NCI-H2081 treated with DMSO at 0.1 percent for 48 hours (cell line): ENCODE results near the gene ATP5F1A.

Experiments
- DNase-seq: peaks from one replicate; lab custom pipeline; 2025; lab: John Stamatoyannopoulos, UW

The ATP5F1A gene

GRCh38 chr18:46073474-46074331 lies 24.4 kb downstream of the ATP5F1A start:
- DNase-seq = no peak

- DNase-seq = no peak
Observed at GRCh38 chr18:46072959-46073358, 25.1 kb downstream of the ATP5F1A start.

DNA sequence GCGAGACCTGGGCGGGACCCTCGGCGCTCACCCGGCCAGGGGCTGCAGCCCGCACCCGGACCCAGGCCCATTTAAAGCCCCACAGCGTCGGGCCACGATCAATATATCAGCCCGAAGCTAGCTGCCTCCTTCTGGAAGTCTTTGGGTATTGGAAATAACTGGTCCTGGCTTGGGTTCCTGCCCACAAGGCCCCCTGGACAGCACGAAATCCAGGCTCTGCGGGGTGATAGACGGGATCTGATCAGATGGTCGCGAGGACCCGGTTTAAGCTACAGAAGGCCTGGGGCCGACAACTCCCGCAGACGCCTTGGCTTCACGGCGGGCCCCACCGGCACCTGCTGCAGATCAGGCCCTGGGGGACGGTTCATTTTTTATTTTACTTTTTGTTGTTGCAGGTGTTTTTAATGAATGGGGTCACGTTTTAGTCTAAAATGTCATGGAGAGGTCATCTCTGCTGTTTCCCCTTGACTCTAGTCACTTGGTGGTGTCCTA lies 25.7 kb downstream of the ATP5F1A start:
- DNase-seq = no peak

DNA sequence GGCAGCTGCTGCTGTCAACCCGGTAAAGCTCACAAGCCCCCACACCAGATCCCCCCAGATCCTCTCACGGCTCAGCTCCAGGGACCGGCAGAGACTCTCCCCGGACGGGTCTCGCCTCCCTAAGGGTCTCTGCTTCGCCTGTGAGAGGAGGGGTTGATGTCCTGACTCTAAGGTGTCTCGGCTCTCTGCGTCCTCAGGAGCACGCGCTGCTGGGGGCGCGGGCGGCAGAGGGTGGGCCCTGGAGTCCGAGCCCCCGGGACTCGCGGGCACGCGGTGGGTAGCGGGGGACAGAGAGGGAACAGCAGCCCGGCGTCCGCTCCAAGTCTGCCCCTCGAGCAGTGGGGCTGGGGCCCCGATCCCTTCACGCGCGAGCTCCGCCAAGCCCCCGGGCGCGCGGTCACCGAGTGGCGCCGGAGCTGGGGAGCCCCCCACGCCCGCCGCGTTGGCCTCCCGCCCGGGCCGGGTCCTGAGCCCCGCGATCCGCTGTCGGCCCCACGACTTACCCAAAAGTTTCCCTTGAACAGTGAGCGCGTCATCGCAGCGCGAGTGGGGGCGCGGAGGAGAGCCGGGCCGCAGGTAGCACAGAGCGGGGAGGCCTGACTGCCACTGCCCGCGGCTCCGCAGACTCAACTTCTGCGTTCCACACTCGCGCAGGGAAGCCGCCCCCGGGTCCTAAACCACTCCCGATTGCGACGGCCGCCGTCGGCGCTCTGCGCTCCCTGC lies 26.3 kb downstream of the ATP5F1A start, which contains the start of gene PSTPIP2:
TSS of gene PSTPIP2 (minus strand) at position 608 of the 723 bp plus-strand sequence. CDS start at position 536, 72 bp downstream.
- no peak for DNase-seq

DNA sequence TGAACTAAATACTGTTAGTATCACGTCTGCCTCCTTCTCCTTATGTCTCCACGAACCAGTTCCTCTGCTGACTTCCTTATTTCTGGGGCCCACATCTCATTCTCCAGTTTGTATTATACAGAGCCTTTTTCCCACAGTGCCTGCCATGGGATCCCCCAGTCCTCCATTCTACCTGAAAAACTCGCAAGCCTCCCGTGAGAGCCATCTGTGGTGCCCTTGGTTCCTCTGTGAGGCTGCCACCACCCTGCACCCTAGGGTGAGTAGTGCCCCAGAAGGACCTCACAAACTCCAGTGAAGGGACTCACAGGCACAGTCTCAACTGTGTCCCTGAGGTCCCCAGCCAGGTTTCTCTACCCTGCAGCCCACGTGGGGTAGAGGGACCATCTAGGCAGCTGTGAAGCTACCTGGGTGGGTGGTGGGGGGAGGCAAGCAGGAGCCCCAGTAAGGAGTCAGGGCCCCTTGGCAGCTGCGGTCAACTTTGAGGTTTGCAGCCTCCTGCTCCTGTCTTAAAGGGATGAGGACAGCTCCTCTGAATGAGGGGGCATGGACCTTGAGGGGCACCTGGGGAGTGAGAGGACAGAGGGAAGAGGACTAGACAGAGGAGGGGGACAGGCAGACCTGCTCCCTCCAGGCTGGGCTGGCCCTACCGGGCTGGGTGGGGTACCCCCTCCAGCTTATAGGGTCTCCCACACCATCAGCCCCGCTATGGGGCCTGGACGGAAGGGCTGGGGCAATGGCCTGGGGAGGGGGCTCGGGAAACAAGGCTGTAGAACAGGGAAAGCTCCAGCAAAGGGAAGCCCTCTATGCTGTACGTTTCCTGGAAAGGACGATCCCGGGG lies 27.1 kb downstream of the ATP5F1A start:
- no peak for DNase-seq

- no peak for DNase-seq
Observed at GRCh38 chr18:46070232-46070631, 27.9 kb downstream of the ATP5F1A start.

DNA sequence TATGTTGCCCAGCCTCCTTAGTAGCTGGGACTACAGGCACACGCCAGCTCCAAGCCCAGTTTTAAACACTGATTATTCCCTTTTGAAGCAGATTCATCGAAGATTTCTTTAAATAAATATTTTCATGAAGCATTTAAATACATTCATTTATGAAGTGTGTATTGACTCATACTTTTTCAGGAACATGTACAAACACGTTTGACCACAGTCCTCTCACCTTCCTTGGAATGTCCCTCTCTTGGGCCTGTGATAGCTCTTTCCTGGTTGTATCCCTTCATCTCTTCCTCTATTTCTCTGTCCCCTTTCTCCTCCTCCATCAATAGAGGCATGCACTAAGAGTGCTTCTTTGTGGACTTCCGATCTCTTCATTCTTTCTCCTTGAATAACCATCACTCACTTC lies 28.6 kb downstream of the ATP5F1A start:
- no peak for DNase-seq

DNA sequence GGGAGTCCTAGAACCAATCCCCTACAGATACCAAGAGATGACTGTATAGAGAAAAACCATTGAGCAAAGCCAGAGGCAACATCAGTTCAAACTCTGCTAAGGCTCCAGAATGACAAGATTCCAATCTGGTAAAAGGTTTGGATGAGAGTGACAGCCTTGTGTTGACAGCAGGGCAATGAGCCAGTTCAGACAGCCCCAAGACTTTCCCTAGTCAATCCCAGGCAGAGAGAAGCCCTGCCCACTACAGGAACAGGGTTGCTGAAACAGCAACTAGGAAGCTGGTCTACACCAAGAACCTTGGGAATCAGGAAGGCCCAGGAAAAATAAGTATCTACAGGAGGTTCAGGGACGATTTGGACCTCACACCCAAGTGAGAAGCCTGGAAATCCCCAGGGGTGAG lies 29.3 kb downstream of the ATP5F1A start:
- no peak for DNase-seq

DNA sequence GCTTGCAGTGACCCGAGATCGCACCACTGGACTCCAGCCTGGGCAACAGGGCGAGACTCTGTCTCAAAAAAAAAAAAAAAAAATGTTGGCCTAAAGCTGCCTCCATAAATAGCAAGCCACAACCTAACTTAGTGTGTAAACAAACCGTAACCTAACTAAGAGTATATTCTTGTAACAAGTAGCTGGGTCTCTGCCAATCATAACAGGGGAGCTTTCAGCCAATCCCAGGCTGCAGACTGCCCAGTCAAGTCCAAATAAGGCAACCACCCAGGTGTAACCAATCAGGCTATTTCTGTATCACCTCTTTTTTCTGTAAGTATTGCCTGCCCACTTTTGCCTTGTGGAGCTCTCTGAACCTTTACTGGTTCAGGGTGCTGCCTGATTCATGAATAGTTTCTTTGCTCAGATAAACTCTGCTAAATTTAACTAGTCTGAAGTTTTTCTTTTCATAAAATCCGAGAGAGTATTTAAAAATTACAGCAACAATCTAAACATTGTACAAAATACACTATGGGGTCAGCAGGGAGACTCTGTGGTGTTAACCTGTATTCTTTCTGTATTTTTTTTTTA lies 30.6 kb downstream of the ATP5F1A start:
- DNase-seq = no peak

DNA sequence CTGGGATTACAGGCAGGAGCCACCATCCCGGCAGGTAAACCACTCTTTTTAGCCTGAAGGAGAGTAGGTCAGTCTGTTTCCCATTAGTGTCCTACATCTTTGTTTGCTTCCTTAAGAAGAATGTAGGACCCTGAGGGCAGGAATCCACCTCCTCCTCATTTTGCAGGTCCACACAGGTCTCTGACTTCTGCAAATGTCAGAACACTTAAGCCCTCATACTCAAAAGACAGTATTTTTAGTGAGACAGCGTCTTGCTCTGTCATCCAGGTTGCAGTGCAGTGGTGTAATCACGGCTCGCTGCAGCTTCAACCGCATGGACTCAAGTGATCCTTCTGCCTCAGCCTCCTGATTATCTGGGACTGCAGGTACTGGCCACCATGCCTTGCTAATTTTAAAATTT lies 35.3 kb downstream of the ATP5F1A start:
- no peak for DNase-seq

DNA sequence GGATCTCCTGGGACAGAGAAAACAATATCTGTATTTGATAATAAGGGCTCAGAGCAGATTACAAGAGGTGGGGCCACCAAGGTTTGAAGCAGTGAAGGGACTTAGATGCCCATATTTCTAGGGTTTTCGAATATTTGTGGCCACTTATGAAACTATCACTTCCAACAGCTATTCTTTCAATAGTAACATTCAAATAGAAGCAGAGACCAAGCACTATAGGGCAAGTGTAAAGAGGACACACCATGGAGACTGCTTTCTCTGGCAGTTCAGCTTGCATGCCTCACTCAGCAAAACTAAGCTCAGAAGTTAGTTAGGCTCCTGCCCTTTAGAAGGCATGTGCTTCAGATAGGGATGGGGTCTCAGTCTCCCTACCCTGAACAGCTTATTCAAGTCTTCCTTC lies 36.3 kb downstream of the ATP5F1A start:
- DNase-seq = no peak

DNA sequence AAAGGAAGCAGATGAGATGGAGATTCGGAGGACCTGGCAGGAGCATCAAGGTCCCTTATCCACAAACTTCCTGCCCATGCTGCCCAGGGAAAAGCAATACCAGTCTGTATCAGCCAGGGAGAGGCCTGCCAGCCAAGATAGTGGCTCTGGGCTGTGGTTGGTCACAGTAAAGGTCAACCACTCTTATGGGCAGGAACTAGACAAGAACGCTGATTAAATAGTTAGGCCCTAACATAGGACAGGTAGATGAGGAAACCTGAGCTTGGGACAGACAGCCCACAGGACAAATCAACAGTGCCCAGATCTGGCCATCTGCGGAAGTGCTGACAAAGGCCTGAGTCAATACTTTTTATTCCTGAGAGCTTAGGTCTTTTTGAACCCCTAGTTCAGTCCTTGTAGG lies 36.7 kb downstream of the ATP5F1A start:
- no peak for DNase-seq

DNA sequence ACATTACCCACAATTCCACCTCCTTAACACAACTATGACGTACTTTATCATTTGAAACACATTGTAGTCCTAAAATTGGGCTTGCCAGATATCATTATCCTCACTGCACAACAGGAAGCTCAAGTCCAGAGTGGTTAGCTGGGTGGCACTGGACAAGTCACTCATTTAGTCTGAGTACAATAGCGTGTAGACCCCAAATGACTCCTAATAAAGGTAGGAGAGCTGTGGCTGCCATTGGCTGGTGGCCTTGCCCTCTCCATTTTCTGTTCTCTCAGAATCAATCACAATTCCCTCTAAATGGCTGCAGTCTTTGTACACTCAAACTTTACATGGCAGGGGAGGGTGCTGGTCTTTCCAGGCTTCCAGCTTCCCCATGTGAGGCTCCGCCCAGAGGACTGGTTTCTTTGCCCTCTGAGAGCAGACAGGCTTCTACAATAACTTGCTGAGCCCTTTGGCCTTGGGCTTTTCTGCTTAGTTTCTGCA lies 37.7 kb downstream of the ATP5F1A start:
- DNase-seq = no peak

DNA sequence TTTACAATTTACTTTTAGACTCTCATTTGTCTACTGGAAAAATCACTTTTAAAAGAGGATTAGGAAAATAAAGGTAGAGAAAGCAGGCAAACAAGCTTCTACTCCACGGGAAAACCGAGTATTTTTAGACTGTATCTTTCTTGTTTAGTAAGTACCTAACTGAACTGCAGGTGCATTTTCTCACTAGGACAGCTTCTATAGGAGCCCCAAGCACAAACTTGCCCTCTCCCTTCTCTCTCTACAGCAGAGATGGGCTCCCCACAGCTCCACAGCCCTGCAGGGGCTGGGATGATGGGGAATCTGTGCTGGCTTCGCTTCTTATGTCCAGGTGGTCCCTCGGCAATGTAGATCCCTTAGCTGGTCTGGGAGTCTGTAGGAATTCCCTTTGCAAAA lies 42.3 kb downstream of the ATP5F1A start:
- DNase-seq = no peak

DNA sequence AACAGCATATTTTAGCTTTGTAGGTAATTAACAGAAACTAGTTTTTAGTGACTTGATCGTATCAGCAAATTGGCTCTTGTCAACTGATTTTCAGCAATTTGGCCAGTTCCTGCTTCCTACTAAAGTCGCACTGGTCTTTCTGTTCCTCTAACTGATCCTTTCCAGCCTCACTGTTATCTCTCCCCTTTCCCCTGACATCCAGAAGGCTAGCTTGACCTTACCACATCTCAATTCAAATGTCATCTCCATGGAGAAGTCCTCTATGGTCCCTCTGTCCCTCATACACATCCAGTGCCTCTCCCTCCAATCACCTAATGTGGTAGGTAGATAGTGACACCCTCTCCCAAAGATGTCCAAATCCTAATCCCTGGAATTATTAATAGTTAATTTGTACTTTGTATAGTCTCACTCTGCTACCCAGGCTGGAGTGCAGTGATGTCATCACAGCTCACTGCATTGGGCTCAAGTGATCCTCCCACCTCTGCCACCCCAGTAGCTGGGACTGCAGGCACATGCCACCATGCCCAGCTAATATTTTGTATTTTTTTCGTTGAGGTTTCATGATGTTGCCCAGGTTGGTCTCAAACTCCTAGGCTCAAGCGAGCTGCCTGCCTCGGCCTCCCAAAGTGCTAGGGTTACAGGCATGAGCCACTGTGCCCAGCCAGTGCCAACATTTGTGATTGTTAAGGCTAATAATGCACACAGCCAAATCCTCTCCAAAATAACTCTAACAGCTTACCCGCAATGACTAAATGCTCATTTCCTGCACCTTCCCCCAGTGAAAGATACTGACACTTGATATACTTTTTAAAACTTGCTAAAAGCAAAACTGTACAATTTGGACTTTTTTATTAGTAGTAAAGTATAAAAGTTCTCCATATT lies 42.9 kb downstream of the ATP5F1A start:
- DNase-seq = no peak

GRCh38 chr18:46053368-46054095 lies 44.6 kb downstream of the ATP5F1A start:
- no peak for DNase-seq

DNA sequence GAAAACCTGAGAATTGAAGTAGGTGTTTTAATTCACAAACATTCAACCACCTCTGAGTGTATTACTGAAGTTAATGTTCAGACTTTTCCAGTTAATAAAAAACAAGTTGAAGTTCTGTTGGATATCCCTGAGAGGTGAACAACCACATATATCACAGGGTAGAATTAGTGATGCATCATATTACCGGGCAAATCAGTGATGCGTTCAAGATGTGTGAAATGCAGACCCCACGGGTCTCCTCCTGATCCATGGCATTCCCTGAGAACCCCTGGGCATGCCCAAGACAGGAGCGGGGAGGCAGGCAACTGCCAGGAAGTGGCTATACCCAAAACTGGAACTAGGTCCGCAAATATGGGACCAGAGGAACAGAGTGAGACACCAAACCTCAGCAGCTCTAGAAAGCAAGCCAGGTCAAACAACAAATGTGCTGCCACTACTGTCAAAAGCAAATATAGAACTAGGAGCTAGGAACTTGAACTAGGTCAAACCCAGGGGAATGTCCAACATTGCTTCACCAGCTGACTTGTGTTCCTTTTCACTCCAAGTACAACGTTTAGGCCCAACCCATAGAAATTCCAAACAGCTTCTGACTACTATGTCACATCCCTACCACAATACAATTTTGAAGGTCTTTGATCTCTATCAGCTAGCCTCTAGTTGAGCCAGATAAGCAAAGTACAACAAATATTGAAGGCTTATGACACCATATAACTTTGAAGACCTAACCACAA lies 46.2 kb downstream of the ATP5F1A start:
- DNase-seq = no peak

DNA sequence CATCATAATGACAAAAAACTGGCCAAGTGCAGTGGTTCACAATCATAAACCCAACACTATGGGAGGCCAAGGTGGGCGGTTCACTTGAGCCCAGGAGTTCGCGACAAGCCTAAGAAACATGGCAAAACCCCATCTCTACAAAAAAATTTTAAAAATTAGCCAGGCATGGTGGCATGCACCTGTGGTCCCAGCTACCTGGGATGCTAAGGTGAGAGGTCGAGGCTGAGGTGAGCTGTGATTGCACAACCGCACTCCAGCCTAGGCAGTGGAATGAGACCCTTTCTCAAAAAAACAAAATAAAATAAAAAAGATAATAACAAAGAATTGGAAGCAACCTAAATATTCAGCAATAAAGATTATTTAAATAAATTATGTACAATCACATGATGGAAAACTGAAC lies 47.8 kb downstream of the ATP5F1A start:
- no peak for DNase-seq

GRCh38 chr18:46048641-46049040 lies 49.5 kb downstream of the ATP5F1A start:
- no peak for DNase-seq
